ENCODE results near the gene RIIAD1.

Gene RIIAD1

GRCh38 chr1:151711044-151711800, 10.1 kb upstream of the RIIAD1 start:
- DNase-seq (ENCODE audit: low spot score) = no peak

- DNase-seq (ENCODE audit: low spot score) = no peak
These were observed 9.4 kb upstream of the RIIAD1 start for GRCh38 chr1:151711951-151712350.

GRCh38 chr1:151713044-151713443, 8.3 kb upstream of the RIIAD1 start:
- DNase-seq (ENCODE audit: low spot score) = no peak

- no peak for DNase-seq (ENCODE audit: low spot score)
These were observed 7.4 kb upstream of the RIIAD1 start for GRCh38 chr1:151713874-151714273.

- peak; percentile 59 for DNase-seq (ENCODE audit: low spot score)
These were observed 6.2 kb upstream of the RIIAD1 start for GRCh38 chr1:151714820-151715725.

- DNase-seq (ENCODE audit: low spot score) = peak; percentile 67
These were observed 5.5 kb upstream of the RIIAD1 start for GRCh38 chr1:151715726-151716404.

- no peak for DNase-seq (ENCODE audit: low spot score)
These were observed 4.9 kb upstream of the RIIAD1 start for GRCh38 chr1:151716405-151716762.

- peak; percentile 83 for DNase-seq (ENCODE audit: low spot score)
These were observed 4.3 kb upstream of the RIIAD1 start, which contains the start of gene CELF3 for GRCh38 chr1:151716771-151717631. TSS of gene CELF3 (minus strand) at chr1:151716803. CDS start at chr1:151716020, 783 bp downstream.

- no peak for DNase-seq (ENCODE audit: low spot score)
These were observed 3.3 kb upstream of the RIIAD1 start for GRCh38 chr1:151718011-151718431.

- no peak for DNase-seq (ENCODE audit: low spot score)
These were observed 2.7 kb upstream of the RIIAD1 start for GRCh38 chr1:151718666-151719065.

GRCh38 chr1:151720125-151720524, 1.2 kb upstream of the RIIAD1 start:
- no peak for DNase-seq (ENCODE audit: low spot score)

- no peak for DNase-seq (ENCODE audit: low spot score)
These were observed 768 bp upstream of the RIIAD1 start for GRCh38 chr1:151720554-151720953.

- DNase-seq (ENCODE audit: low spot score) = no peak
These were observed 627 bp downstream of the RIIAD1 start for GRCh38 chr1:151721788-151722510.

GRCh38 chr1:151723726-151724370, 2.5 kb downstream of the RIIAD1 start:
- no peak for DNase-seq (ENCODE audit: low spot score)

GRCh38 chr1:151728151-151729054, 7.1 kb downstream of the RIIAD1 start:
- no peak for DNase-seq (ENCODE audit: low spot score)

GRCh38 chr1:151729157-151729965, 8.0 kb downstream of the RIIAD1 start:
- DNase-seq (ENCODE audit: low spot score) = no peak

- no peak for DNase-seq (ENCODE audit: low spot score)
These were observed 8.6 kb downstream of the RIIAD1 start for GRCh38 chr1:151729966-151730291.

- no peak for DNase-seq (ENCODE audit: low spot score)
These were observed 11.8 kb downstream of the RIIAD1 start for GRCh38 chr1:151733126-151733525.
